K562 (cell line): Measurements from ENCODE around the gene TEX52. TPM values are rescaled to one million over a fixed set of nuclear protein-coding genes. Genes with fewer than 3 reads are reported as not detected.

Experiments used
- ARID3B ChIP-seq: fragments of 250-450 bp; sonication (Bioruptor Pico); IDR thresholded peaks from 2 replicates; pipeline ENCODE4 v1.4.0; 2020; ENCODE audit warnings: borderline replicate concordance
- GTF2E2 ChIP-seq: fragments of 200-800 bp; sonication (Bioruptor generic); IDR thresholded peaks from 2 replicates; pipeline ENCODE4 v1.6.1; 2016; ENCODE audit warnings: missing genetic modification characterization, missing compliant biosample characterization
- HES1 ChIP-seq: fragments of 450-650 bp; IDR thresholded peaks from 2 replicates; pipeline ENCODE4 v1.6.1; 2016; ENCODE audit warnings: low read depth, mild to moderate bottlenecking, moderate library complexity
- L3MBTL2 ChIP-seq: fragments of 450-650 bp; IDR thresholded peaks from 2 replicates; pipeline ENCODE4 v1.6.1; 2016; ENCODE audit warnings: mild to moderate bottlenecking, moderate library complexity
- MTA2 ChIP-seq: fragments of 450-650 bp; IDR thresholded peaks from 2 replicates; pipeline ENCODE4 v1.6.1; 2016; ENCODE audit warnings: low read depth
- MXD1 ChIP-seq: fragments of 250-450 bp; sonication (Bioruptor Pico); IDR thresholded peaks from 2 replicates; pipeline ENCODE4 v1.8.0; 2021; ENCODE audit warnings: borderline replicate concordance, mild to moderate bottlenecking, moderate library complexity; ENCODE audit not compliant: poor library complexity, severe bottlenecking
- POLR2AphosphoS2 ChIP-seq: IDR thresholded peaks from 2 replicates; pipeline ENCODE4 v1.6.1; 2012; ENCODE audit warnings: low read length, improper control_type of control experiment
- SAP30 ChIP-seq: fragments of 200-600 bp; sonication (generic); IDR thresholded peaks from 2 replicates; pipeline ENCODE4 v1.6.1; 2012; ENCODE audit warnings: borderline replicate concordance, low read depth, mild to moderate bottlenecking, moderate library complexity, low read length, control low read depth, inconsistent platforms; ENCODE audit not compliant: insufficient read depth, poor library complexity, severe bottlenecking
- SLC30A9 ChIP-seq: fragments of 250-450 bp; sonication (Bioruptor Pico); IDR thresholded peaks from 2 replicates; pipeline ENCODE4 v1.8.0; 2022; ENCODE audit warnings: mild to moderate bottlenecking, moderate library complexity
- SNAPC5 ChIP-seq: fragments of 250-450 bp; sonication (Bioruptor Pico); IDR thresholded peaks from 2 replicates; pipeline ENCODE4 v1.8.0; 2021; ENCODE audit warnings: moderate library complexity, mild to moderate bottlenecking, inconsistent platforms
- TFAM ChIP-seq: fragments of 250-450 bp; sonication (Bioruptor Pico); conservative IDR thresholded peaks from 2 replicates; pipeline ENCODE4 v1.5.0; 2021; ENCODE audit warnings: mild to moderate bottlenecking, moderate library complexity
- ZNF212 ChIP-seq: fragments of 450-650 bp; formaldehyde crosslinking; IDR thresholded peaks from 2 replicates; pipeline ENCODE4 v1.4.0; 2020; ENCODE audit warnings: mild to moderate bottlenecking
- ZNF551 ChIP-seq: fragments of 250-450 bp; sonication (Bioruptor Pico); IDR thresholded peaks from 2 replicates; pipeline ENCODE4 v1.5.0; 2021; ENCODE audit warnings: mild to moderate bottlenecking, moderate library complexity
- ZNF592 ChIP-seq: fragments of 450-650 bp; IDR thresholded peaks from 2 replicates; pipeline ENCODE4 v1.6.1; 2017; ENCODE audit warnings: antibody characterized with exemption, mild to moderate bottlenecking
- ZNF77 ChIP-seq: fragments of 250-450 bp; sonication (Bioruptor Pico); IDR thresholded peaks from 2 replicates; pipeline ENCODE4 v1.5.0; 2020
- ZZZ3 ChIP-seq: fragments of 450-650 bp; IDR thresholded peaks from 2 replicates; pipeline ENCODE4 v1.6.1; 2016; ENCODE audit warnings: antibody characterized with exemption, mild to moderate bottlenecking, moderate library complexity
- polyA plus RNA-seq, 8 experiments: library from polyadenylated mRNA; depleted of rRNA in 4 of 8; stranded (reverse) in 5 of 8; unstranded in 3 of 8; fragments of >200 nt; fragmentation: Nextera tagmentation in 2 of 8; fragmentation: Illumina TruSeq in 1 of 8; extraction: Ambion mirVana in 2 of 8; extraction: Trizol in 1 of 8; gene quantifications; 2 replicates each; pipeline versions ENCODE4 v1.2.1 to v1.2.3, GENCODE V29; 2011 to 2014; ENCODE audit warnings: inconsistent platforms in 1 of 8, missing spikeins in 1 of 8
- total RNA-seq, 7 experiments: library from RNA; depleted of rRNA in 6 of 7; stranded (reverse); fragments of >200 nt in 6 of 7; fragmentation: Illumina TruSeq in 2 of 7; extraction: Trizol in 2 of 7; gene quantifications; 2 replicates each; pipeline versions ENCODE4 v1.2.1 to v1.2.3, GENCODE V29; 2011 to 2021; ENCODE audit warnings: low replicate concordance in 1 of 7

TEX52 gene
- total and polyA plus RNA-seq, 9 of the 15 experiments (the other 6 are each of a cell fraction or from before 2014, with no cell fraction given) = not detected

- TF ChIP-seq SAP30 = no peak
- TF ChIP-seq ZNF212 (CRISPR knock-in tag) = no peak
- TF ChIP-seq SLC30A9 (CRISPR knock-in tag) = no peak
- no peak for TF ChIP-seq TFAM
- no peak for TF ChIP-seq POLR2AphosphoS2
- no peak for TF ChIP-seq MXD1 (CRISPR knock-in tag)
- TF ChIP-seq L3MBTL2 = peak; percentile 93
- TF ChIP-seq ZNF77 = no peak
- no peak for TF ChIP-seq HES1
- TF ChIP-seq MTA2 = no peak
- TF ChIP-seq ZNF551 = no peak
- TF ChIP-seq SNAPC5 (CRISPR knock-in tag) = no peak
- no peak for TF ChIP-seq GTF2E2 (tag)
- TF ChIP-seq ZNF592 = peak; percentile 81
- TF ChIP-seq ARID3B = no peak
- no peak for TF ChIP-seq ZZZ3
These were observed 33.8 kb upstream of the TEX52 start, which contains the start of gene TULP3 (continued) for GRCh38 chr12:2890388-2891239.
